HG02571 (cell line): ENCODE measurements around the gene ZNF324.

Experiments used
- ATAC-seq: cut with Tn5 transposase; IDR thresholded peaks from one replicate; pipeline ENCODE4 v1.9.1; 2021; ENCODE audit warnings: mild to moderate bottlenecking, moderate library complexity; ENCODE audit not compliant: unreplicated experiment

Gene ZNF324

GRCh38 chr19:58520257-58520599 is 53.3 kb downstream of the ZNF324 start:
- no peak for ATAC-seq

GRCh38 chr19:58521651-58522050 is 54.8 kb downstream of the ZNF324 start:
- no peak for ATAC-seq

GRCh38 chr19:58522709-58523108 is 55.8 kb downstream of the ZNF324 start:
- no peak for ATAC-seq
